NCI-H446 treated with DMSO at 0.1 percent for 48 hours (cell line): ENCODE results near the gene PTGFR.

Source experiments
- DNase-seq: peaks from one replicate; lab custom pipeline; 2025; lab: John Stamatoyannopoulos, UW

PTGFR gene

GRCh38 chr1:78520216-78520615, 29.4 kb downstream of the PTGFR start:
- DNase-seq: no peak

GRCh38 chr1:78520843-78521242, 30.1 kb downstream of the PTGFR start:
- no peak for DNase-seq

- no peak for DNase-seq
Observed at GRCh38 chr1:78522136-78522535, 31.4 kb downstream of the PTGFR start.

DNA sequence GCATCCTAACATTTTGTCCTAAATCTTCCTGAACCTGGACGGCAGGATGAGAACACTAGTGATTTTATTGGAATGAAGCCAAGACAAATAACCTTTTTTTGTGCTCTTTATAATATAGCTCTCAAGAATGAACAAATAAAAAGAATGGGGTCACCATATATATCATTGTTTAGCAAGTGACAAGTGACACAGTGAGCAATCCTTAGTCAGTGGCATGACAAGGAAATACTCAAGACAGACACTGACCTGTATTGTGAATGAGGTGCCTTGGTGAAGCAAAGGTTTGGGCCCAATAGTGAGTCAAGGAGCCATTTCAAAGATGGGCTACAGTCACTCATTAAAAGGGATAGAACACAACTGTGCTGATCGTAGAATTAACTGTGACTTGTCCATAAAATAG, 35.7 kb downstream of the PTGFR start:
- no peak for DNase-seq

DNA sequence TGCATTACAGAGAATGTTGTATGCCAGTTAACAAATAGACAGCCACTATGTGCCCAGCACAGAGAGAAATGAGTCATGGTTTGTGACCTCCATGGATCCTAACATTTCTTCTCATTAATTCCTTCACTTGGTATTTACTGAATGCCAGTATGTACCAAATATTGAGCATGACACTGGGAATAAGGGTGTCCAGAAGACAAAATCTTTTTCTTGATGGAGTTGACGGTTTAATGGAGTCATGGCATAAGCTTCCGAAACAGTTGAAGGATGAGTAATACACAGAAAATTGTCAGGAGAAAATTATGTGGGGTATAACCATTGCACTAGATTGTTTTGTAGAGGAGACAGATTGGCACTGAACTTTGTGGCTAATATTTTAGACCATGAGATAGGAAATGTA, 36.9 kb downstream of the PTGFR start:
- no peak for DNase-seq

GRCh38 chr1:78533527-78533926, 42.8 kb downstream of the PTGFR start:
- no peak for DNase-seq

DNA sequence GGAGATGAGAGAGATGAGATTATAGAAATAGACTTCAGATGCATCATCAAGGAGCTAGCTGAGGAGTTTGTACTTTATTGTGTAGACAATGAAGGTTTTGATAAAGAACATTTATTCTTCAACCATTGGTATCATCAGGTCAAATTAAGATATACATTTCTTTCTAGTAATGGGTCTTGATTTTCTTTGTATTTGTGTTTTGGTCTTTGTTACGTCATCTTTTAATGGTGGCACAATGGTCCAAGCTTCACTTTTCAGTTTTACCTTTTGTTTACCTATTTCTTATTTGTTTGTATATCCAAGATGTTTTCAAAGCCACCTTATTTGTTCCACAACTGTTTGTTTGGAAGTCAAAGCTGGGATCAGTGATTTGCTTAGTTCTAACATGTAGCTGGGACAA, 44.5 kb downstream of the PTGFR start:
- DNase-seq: no peak

- no peak for DNase-seq
Observed at GRCh38 chr1:78536427-78536826, 45.7 kb downstream of the PTGFR start.

GRCh38 chr1:78540048-78540447, 49.3 kb downstream of the PTGFR start:
- DNase-seq: no peak

- no peak for DNase-seq
Observed at GRCh38 chr1:78541479-78541878, 50.7 kb downstream of the PTGFR start.

- DNase-seq: no peak
Observed at GRCh38 chr1:78543941-78544643, 53.3 kb downstream of the PTGFR start.

DNA sequence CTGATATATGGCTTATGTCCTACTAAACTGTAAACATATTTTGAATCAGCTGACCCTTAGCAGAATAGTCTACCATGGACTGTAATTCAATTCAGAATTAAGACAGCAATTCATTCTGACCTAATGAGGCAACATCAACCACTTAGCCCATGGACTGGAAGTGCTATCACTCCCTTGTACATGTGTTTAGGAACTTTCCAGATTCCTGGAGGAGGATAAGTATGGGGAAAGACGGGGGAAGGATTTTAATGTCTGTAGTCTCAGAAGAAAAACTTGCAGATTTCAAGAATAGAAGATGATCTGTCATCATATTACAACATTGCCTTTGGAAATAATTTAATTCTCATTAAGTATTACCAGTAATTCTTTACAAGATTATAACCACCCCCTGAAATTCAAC, 56.3 kb downstream of the PTGFR start:
- no peak for DNase-seq

DNA sequence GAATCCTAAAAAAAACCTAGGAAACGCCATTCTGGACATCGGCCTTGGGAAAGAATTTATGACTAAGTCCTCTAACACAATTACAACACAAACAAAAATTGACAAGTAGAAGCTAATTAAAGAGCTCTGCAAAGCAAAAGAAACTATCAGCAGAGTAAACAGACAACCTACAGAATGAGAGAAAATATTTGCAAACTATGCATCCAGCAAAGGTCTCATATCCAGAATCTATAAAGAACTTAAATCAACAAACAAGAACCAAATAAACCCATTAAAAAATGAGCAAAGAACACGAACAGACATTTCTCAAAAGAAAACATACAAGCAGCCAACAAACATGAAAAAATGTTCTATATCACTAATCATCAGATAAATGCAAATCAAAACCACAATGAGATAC, 58.6 kb downstream of the PTGFR start:
- DNase-seq: no peak

- DNase-seq: no peak
Observed at GRCh38 chr1:78549891-78550290, 59.1 kb downstream of the PTGFR start.

DNA sequence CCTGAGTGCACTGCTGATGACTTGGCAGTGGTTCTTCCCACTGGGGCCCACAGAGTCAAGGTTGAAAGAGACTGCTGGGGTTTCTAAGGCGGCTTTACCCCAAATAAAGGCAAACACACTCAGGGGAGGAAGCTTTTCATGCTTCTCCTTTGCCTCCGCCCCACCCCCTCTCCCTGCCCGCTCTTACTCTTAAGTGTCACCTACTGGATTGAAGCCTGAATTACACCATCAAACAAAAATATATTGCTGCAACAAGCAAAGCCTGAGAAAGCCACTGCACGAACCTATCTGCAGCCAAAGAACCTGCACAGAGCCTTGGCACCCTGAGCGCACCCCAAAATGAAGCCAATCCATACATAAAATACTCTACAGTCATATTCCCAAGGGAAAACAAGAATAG, 63.1 kb downstream of the PTGFR start:
- no peak for DNase-seq

DNA sequence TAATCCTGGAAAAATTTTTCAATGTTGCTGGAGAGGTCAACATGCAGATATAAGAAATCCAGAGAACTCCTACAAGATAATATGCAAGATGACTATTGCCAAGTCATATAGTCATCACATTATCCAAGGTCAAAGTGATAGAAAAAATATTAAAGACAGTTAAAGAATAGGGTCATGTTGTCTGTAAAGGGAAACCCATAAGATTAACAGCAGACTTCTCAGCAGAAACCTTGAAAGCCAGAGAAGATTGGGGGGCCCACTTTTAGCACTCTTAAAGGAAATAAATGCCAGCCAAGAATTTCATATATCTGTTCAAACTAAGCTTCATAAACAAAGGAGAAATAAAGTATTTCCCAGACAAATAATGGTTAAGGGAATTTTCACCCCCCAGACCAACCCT, 64.1 kb downstream of the PTGFR start:
- no peak for DNase-seq

GRCh38 chr1:78559680-78560079, 68.9 kb downstream of the PTGFR start:
- DNase-seq: no peak

GRCh38 chr1:78560811-78561210, 70.0 kb downstream of the PTGFR start:
- no peak for DNase-seq

DNA sequence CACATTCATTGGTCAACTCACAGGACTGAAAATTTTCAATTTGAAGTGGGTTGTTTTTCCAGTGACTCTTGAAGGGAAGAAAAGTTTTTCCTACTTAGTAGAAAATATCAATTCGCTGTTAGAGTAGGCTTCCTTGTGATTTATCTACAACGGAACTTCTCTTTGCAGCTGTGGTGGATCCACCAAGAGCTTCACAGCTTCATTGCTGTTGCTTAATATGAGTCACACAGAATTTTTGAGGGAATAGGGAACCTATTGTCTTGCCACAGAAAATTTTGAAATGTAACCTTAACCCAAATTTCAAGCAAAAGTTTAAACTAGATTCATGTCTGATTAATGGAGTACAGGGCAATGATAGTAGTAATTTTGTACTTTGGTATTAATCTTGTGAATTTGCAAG, 71.1 kb downstream of the PTGFR start:
- no peak for DNase-seq

- no peak for DNase-seq
Observed at GRCh38 chr1:78565393-78565792, 74.6 kb downstream of the PTGFR start.

GRCh38 chr1:78570539-78570938, 79.8 kb downstream of the PTGFR start:
- DNase-seq: no peak

- DNase-seq: no peak
Observed at GRCh38 chr1:78577257-78578100, 86.7 kb downstream of the PTGFR start.

DNA sequence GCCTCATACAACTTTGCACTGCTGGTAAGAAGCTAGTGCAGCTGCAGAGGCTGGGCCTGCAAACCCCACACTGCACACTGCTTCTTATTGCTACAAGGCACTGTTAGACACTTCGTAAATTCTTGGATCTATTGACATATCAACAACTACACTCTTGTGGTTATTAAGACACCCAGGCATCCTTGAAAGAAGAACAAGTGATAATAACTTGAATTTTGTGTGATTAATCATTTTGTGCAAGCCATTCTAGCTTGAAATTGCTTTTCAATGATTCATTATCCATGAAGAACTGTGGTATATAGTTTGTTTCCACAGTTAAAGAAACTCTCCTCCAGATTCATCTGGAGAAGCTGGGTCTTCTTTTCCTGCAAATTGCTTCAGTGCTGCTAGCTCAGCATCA, 95.8 kb downstream of the PTGFR start:
- no peak for DNase-seq

DNA sequence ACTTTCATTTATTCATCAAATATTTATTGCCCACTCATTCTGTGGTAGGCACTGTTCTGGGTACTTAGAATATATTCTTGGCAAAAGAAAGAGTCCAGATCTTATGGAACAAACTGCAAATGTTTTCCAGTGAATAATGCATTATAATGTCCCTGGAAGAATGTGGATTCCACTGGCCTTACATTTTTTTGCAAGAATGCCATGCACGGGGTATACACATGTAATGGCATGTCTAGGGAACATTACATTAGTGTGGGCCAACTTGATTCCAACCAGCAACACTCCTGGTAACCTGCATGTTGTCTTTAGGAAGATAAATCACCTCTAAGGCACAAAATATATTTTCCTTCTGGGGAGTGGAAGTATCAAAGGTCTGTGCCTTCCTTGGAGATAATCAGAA, 96.4 kb downstream of the PTGFR start:
- DNase-seq: no peak
